NCI-H1092 (cell line): ENCODE results near the gene ARID1B.

ENCODE experiments used
- DNase-seq: peaks from one replicate; lab custom pipeline; 2025; lab: John Stamatoyannopoulos, UW

ARID1B gene

GRCh38 chr6:157161912-157162311 lies 384.7 kb downstream of the ARID1B start:
- DNase-seq = no peak

- DNase-seq = no peak
Observed at GRCh38 chr6:157162766-157163433, 385.7 kb downstream of the ARID1B start.

- no peak for DNase-seq
Observed at GRCh38 chr6:157163434-157164159, 386.4 kb downstream of the ARID1B start.

- DNase-seq = no peak
Observed at GRCh38 chr6:157164972-157165371, 387.8 kb downstream of the ARID1B start.

GRCh38 chr6:157166784-157167183 lies 389.6 kb downstream of the ARID1B start:
- DNase-seq = no peak

- DNase-seq = no peak
Observed at GRCh38 chr6:157167837-157168236, 390.7 kb downstream of the ARID1B start.

- no peak for DNase-seq
Observed at GRCh38 chr6:157168471-157168870, 391.3 kb downstream of the ARID1B start.

- DNase-seq = no peak
Observed at GRCh38 chr6:157169226-157169625, 392.0 kb downstream of the ARID1B start.

- no peak for DNase-seq
Observed at GRCh38 chr6:157169656-157170055, 392.5 kb downstream of the ARID1B start.

GRCh38 chr6:157170535-157170934 lies 393.4 kb downstream of the ARID1B start:
- DNase-seq = no peak

- no peak for DNase-seq
Observed at GRCh38 chr6:157171801-157172200, 394.6 kb downstream of the ARID1B start.

GRCh38 chr6:157172231-157172701 lies 395.1 kb downstream of the ARID1B start:
- DNase-seq = no peak

- DNase-seq = no peak
Observed at GRCh38 chr6:157172830-157173536, 395.8 kb downstream of the ARID1B start.

GRCh38 chr6:157173776-157174175 lies 396.6 kb downstream of the ARID1B start:
- DNase-seq = no peak

- no peak for DNase-seq
Observed at GRCh38 chr6:157174731-157175130, 397.6 kb downstream of the ARID1B start.

- no peak for DNase-seq
Observed at GRCh38 chr6:157177731-157178336, 400.7 kb downstream of the ARID1B start.

- no peak for DNase-seq
Observed at GRCh38 chr6:157181649-157182048, 404.5 kb downstream of the ARID1B start.

GRCh38 chr6:157182503-157183264 lies 405.5 kb downstream of the ARID1B start:
- DNase-seq = no peak

- DNase-seq = peak; percentile 55
Observed at GRCh38 chr6:157184202-157185015, 407.2 kb downstream of the ARID1B start.

- DNase-seq = no peak
Observed at GRCh38 chr6:157185171-157185570, 408.0 kb downstream of the ARID1B start.

- no peak for DNase-seq
Observed at GRCh38 chr6:157185986-157186385, 408.8 kb downstream of the ARID1B start.
